K562 (cell line): Measurements from ENCODE around the gene IRGM. TPM values are rescaled to one million over a fixed set of nuclear protein-coding genes. Genes with fewer than 3 reads are reported as not detected.

ENCODE experiments used
- ATAC-seq: fragments of 200-7000 bp; cut with Tn5 transposase; 3 replicates; pipeline ENCODE4 v1.9.1; 2020; ENCODE audit warnings: moderate library complexity
- BruUV-seq: library from RNA; stranded (reverse); fragments of 400-500 nt; replicated peaks from 2 replicates; lab custom pipeline; 2021; lab: Mats Ljungman, UMichigan
- CTCF ChIA-PET: fragments of 300-600 bp; formaldehyde crosslinking; extraction: SDS; loops from one replicate; lab custom pipeline; 2021; ENCODE audit warnings: low intra/inter-chr PET ratio; lab: Yijun Ruan, JAX
- POLR2A ChIA-PET: fragments of 300-600, 350-650 bp; sonication (Branson Sonifier 250); formaldehyde crosslinking; extraction: SDS; loops from one replicate; lab custom pipeline; 2021; ENCODE audit warnings: antibody characterized with exemption, inconsistent platforms; lab: Yijun Ruan, JAX
- DNase-seq, 4 experiments: peaks; one replicate each; pipeline versions ENCODE4 v3.0.0 to v3.0.0-alpha.2; 2011 to 2018; ENCODE audit warnings: low spot score in 3 of 4, mixed read lengths in 3 of 4; ENCODE audit errors: extremely low read depth in 1 of 4
- FAIRE-seq: peaks from 2 replicates; lab custom pipeline; 2011; peaks lifted over from hg19 to GRCh38; lab: Jason Lieb, UNC
- H2AFZ ChIP-seq: 2 replicates; pipeline ENCODE4 v1.6.0; 2011; ENCODE audit warnings: low read depth, low read length, control low read depth, inconsistent platforms
- H3K27ac ChIP-seq: fragments of 200-600 bp; 3 replicates; pipeline ENCODE4 v1.8.0; 2011; ENCODE audit warnings: low read depth, mild to moderate bottlenecking, control low read depth, inconsistent platforms, low read length, moderate library complexity, mixed read lengths; ENCODE audit errors: extremely low read depth
- H3K27me3 ChIP-seq, 2 experiments: fragments of 300-600 bp in 1 of 2; 2 replicates in 1 of 2; 3 replicates in 1 of 2; pipeline versions ENCODE4 v1.6.0 to v1.8.0; 2011; ENCODE audit warnings: inconsistent platforms in 2 of 2, low read length in 2 of 2, mild to moderate bottlenecking in 1 of 2, mixed read lengths in 1 of 2, moderate library complexity in 1 of 2; ENCODE audit not compliant: control insufficient read depth in 2 of 2, insufficient read depth in 2 of 2
- H3K36me3 ChIP-seq: fragments of 300-600 bp; 3 replicates; pipeline ENCODE4 v1.8.0; 2011; ENCODE audit warnings: mild to moderate bottlenecking, low read length, inconsistent platforms; ENCODE audit not compliant: control insufficient read depth, insufficient read depth
- H3K4me1 ChIP-seq, 2 experiments: fragments of 200-600 bp in 1 of 2; replicated peaks in 1 of 2; 2 replicates in 1 of 2; 3 replicates in 1 of 2; pipeline versions ENCODE4 v1.5.1 to v1.8.0; 2011; ENCODE audit warnings: inconsistent platforms in 2 of 2, low read length in 2 of 2, mild to moderate bottlenecking in 1 of 2, mixed read lengths in 1 of 2, moderate library complexity in 1 of 2; ENCODE audit not compliant: control insufficient read depth in 2 of 2, insufficient read depth in 2 of 2
- H3K4me2 ChIP-seq: 2 replicates; pipeline ENCODE4 v1.6.1; 2011; ENCODE audit warnings: low read length, control low read depth, inconsistent platforms, mixed read lengths; ENCODE audit not compliant: insufficient read depth
- H3K4me3 ChIP-seq: fragments of 200-600 bp; sonication (generic), shearing (Covaris generic); 2 replicates; pipeline ENCODE4 v1.5.1; 2016; ENCODE audit warnings: control low read depth, inconsistent platforms
- H3K79me2 ChIP-seq: fragments of 200-600 bp; 3 replicates; pipeline ENCODE4 v1.8.0; 2011; ENCODE audit warnings: low read length, inconsistent platforms; ENCODE audit not compliant: control insufficient read depth, insufficient read depth
- H3K9ac ChIP-seq, 2 experiments: 2 replicates each; pipeline versions ENCODE4 v1.6.0 to v1.6.1; 2011; ENCODE audit warnings: low read depth in 2 of 2, low read length in 2 of 2, control low read depth in 1 of 2, inconsistent platforms in 1 of 2, mild to moderate bottlenecking in 1 of 2, mixed read lengths in 1 of 2; ENCODE audit not compliant: insufficient read depth in 1 of 2
- H3K9me1 ChIP-seq: one replicate; pipeline ENCODE4 v1.6.0; 2011; ENCODE audit warnings: inconsistent platforms, mild to moderate bottlenecking, low read length, moderate library complexity; ENCODE audit not compliant: control insufficient read depth, insufficient read depth
- H3K9me3 ChIP-seq: replicated peaks from 2 replicates; pipeline ENCODE4 v1.5.1; 2011; ENCODE audit warnings: low read depth, low read length, inconsistent platforms; ENCODE audit not compliant: control insufficient read depth, insufficient read depth
- H4K20me1 ChIP-seq: replicated peaks from 2 replicates; pipeline ENCODE4 v1.6.1; 2011; ENCODE audit warnings: low read length, inconsistent platforms, mixed read lengths; ENCODE audit not compliant: control insufficient read depth, insufficient read depth
- PRPF4 ChIP-seq: fragments of 200-400 bp; formaldehyde crosslinking; IDR thresholded peaks from one replicate; pipeline ENCODE4 v1.6.1; 2017; ENCODE audit warnings: low read length, low read depth, mild to moderate bottlenecking; ENCODE audit not compliant: insufficient read depth, poor library complexity, severe bottlenecking
- ZNF274 ChIP-seq: IDR thresholded peaks from 2 replicates; pipeline ENCODE4 v1.6.1; 2011; ENCODE audit warnings: low read depth, mild to moderate bottlenecking, low read length, moderate library complexity, borderline replicate concordance
- ZNF57 ChIP-seq: fragments of 450-650 bp; formaldehyde crosslinking; IDR thresholded peaks from 2 replicates; pipeline ENCODE4 v1.4.0; 2020; ENCODE audit warnings: mild to moderate bottlenecking, moderate library complexity
- WGBS: fragments of 100-300 bp; shearing (Covaris generic); methylation state at CpG from one replicate; pipeline ENCODE4 v1.1.6; 2016; ENCODE audit warnings: low coverage, mixed read lengths; ENCODE audit not compliant: insufficient coverage; ENCODE audit errors: missing lambda C conversion rate; 5-methylcytosine and 5-hydroxymethylcytosine counted together
- in situ Hi-C: fragments of 300-500 bp; cut with MboI; formaldehyde crosslinking; loops from 4 replicates; pipeline ENCODE4 v1.15.0; 2018; ENCODE audit warnings: inconsistent platforms, mixed read lengths
- intact Hi-C: fragments of 100-400 bp; cut with micrococcal nuclease; formaldehyde crosslinking; loops from 2 replicates; pipeline ENCODE4 v1.14.2; 2022
- polyA plus RNA-seq, 8 experiments: library from polyadenylated mRNA; depleted of rRNA in 4 of 8; stranded (reverse) in 5 of 8; unstranded in 3 of 8; fragments of >200 nt; fragmentation: Nextera tagmentation in 2 of 8; fragmentation: Illumina TruSeq in 1 of 8; extraction: Ambion mirVana in 2 of 8; extraction: Trizol in 1 of 8; gene quantifications; 2 replicates each; pipeline versions ENCODE4 v1.2.1 to v1.2.3, GENCODE V29; 2011 to 2014; ENCODE audit warnings: inconsistent platforms in 1 of 8, missing spikeins in 1 of 8
- total RNA-seq, 7 experiments: library from RNA; depleted of rRNA in 6 of 7; stranded (reverse); fragments of >200 nt in 6 of 7; fragmentation: Illumina TruSeq in 2 of 7; extraction: Trizol in 2 of 7; gene quantifications; 2 replicates each; pipeline versions ENCODE4 v1.2.1 to v1.2.3, GENCODE V29; 2011 to 2021; ENCODE audit warnings: low replicate concordance in 1 of 7
- TF ChIP-seq, protein P1 (sequence below), 2 experiments: fragments of 450-650 bp in 1 of 2; sonication (generic) in 1 of 2; formaldehyde crosslinking; conservative IDR thresholded peaks; 2 replicates each; pipeline versions ENCODE4 v1.4.0 to v1.8.1; 2020 to 2022; ENCODE audit warnings: mild to moderate bottlenecking in 1 of 2, missing genetic modification reagents in 1 of 2
- TF ChIP-seq, protein P2 (sequence below): sonication (generic); formaldehyde crosslinking; IDR thresholded peaks from 2 replicates; pipeline ENCODE4 v1.8.1; 2023; ENCODE audit warnings: missing genetic modification reagents, mild to moderate bottlenecking, borderline replicate concordance
- TF ChIP-seq, protein P3 (sequence below): sonication (generic); formaldehyde crosslinking; IDR thresholded peaks from 2 replicates; pipeline ENCODE4 v1.8.0; 2022; ENCODE audit warnings: mild to moderate bottlenecking, missing genetic modification reagents

IRGM gene
- total and polyA plus RNA-seq, 9 of the 15 experiments (the other 6 are each of a cell fraction or from before 2014, with no cell fraction given): 0.09 to 0.22 (median 0.15) TPM; not detected in 6

DNA sequence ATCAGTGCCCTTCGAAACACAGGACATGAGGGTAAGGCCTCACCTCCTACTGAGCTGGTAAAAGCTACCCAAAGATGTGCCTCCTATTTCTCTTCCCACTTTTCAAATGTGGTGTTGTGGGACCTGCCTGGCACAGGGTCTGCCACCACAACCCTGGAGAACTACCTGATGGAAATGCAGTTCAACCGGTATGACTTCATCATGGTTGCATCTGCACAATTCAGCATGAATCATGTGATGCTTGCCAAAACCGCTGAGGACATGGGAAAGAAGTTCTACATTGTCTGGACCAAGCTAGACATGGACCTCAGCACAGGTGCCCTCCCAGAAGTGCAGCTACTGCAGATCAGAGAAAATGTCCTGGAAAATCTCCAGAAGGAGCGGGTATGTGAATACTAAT lies 1.9 kb downstream of the IRGM start:
- H3K36me3 ChIP-seq: no peaks in the 10 kb centered on the region
- no peak overlapping the region for H3K4me3 ChIP-seq
- no peaks in the 10 kb centered on the region for H3K9me1 ChIP-seq
- peaks cover 0 to 5% of the 10 kb centered on the region in 2 experiments; a peak in 3 of 5 replicates for H3K4me1 ChIP-seq
- DNase-seq (no peak), FAIRE-seq (no peak), ATAC-seq (no peak)
- POLR2A ChIA-PET: no interaction called here
- intact Hi-C loops: loop anchor here (5.0 to 10.0 kb wide), 4 partner anchors 86 to 411 kb away; no protein-coding TSS in a partner anchor
- no peaks in the 10 kb centered on the region for H4K20me1 ChIP-seq
- no peak overlapping the region for H2AFZ ChIP-seq
- no peaks in the 10 kb centered on the region for H3K79me2 ChIP-seq
- peaks cover 0 to 11% of the 10 kb centered on the region in 2 experiments; a peak in 3 of 5 replicates for H3K27me3 ChIP-seq
- no TSS peak for BruUV-seq
- no peak overlapping the region for H3K9ac ChIP-seq
- WGBS: 14% methylated on average over 4 of the region's 4 CpGs
- in situ Hi-C loops: loop anchor here (5.0 to 10.0 kb wide), 2 partner anchors 286 to 393 kb away; no protein-coding TSS in a partner anchor
- no peak overlapping the region for H3K27ac ChIP-seq
- CTCF ChIA-PET: interaction anchor here (0.6 to 3.7 kb wide), 2 partner anchors 288 to 1987 kb away, joined by 3 to 26 read pairs; no protein-coding TSS in a partner anchor
- no peaks in the 10 kb centered on the region for H3K9me3 ChIP-seq
- H3K4me2 ChIP-seq: no peak overlapping the region
- no peak for TF ChIP-seq PRPF4
- TF ChIP-seq, protein P1, sequence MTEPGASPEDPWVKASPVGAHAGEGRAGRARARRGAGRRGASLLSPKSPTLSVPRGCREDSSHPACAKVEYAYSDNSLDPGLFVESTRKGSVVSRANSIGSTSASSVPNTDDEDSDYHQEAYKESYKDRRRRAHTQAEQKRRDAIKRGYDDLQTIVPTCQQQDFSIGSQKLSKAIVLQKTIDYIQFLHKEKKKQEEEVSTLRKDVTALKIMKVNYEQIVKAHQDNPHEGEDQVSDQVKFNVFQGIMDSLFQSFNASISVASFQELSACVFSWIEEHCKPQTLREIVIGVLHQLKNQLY (CRISPR knock-in tag; conservative IDR thresholded peaks at IDR 0.05): no peak
- TF ChIP-seq, protein P2, sequence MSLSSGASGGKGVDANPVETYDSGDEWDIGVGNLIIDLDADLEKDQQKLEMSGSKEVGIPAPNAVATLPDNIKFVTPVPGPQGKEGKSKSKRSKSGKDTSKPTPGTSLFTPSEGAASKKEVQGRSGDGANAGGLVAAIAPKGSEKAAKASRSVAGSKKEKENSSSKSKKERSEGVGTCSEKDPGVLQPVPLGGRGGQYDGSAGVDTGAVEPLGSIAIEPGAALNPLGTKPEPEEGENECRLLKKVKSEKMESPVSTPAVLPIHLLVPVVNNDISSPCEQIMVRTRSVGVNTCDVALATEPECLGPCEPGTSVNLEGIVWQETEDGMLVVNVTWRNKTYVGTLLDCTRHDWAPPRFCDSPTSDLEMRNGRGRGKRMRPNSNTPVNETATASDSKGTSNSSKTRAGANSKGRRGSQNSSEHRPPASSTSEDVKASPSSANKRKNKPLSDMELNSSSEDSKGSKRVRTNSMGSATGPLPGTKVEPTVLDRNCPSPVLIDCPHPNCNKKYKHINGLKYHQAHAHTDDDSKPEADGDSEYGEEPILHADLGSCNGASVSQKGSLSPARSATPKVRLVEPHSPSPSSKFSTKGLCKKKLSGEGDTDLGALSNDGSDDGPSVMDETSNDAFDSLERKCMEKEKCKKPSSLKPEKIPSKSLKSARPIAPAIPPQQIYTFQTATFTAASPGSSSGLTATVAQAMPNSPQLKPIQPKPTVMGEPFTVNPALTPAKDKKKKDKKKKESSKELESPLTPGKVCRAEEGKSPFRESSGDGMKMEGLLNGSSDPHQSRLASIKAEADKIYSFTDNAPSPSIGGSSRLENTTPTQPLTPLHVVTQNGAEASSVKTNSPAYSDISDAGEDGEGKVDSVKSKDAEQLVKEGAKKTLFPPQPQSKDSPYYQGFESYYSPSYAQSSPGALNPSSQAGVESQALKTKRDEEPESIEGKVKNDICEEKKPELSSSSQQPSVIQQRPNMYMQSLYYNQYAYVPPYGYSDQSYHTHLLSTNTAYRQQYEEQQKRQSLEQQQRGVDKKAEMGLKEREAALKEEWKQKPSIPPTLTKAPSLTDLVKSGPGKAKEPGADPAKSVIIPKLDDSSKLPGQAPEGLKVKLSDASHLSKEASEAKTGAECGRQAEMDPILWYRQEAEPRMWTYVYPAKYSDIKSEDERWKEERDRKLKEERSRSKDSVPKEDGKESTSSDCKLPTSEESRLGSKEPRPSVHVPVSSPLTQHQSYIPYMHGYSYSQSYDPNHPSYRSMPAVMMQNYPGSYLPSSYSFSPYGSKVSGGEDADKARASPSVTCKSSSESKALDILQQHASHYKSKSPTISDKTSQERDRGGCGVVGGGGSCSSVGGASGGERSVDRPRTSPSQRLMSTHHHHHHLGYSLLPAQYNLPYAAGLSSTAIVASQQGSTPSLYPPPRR (CRISPR knock-in tag): no peak
- TF ChIP-seq ZNF274: no peak
- no peak for TF ChIP-seq ZNF57 (CRISPR knock-in tag)
- TF ChIP-seq, protein P3, sequence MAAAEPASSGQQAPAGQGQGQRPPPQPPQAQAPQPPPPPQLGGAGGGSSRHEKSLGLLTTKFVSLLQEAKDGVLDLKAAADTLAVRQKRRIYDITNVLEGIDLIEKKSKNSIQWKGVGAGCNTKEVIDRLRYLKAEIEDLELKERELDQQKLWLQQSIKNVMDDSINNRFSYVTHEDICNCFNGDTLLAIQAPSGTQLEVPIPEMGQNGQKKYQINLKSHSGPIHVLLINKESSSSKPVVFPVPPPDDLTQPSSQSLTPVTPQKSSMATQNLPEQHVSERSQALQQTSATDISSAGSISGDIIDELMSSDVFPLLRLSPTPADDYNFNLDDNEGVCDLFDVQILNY: no peak
